Activated CD4-positive, alpha-beta memory T cell treated with anti-CD3 and anti-CD28 coated beads for 36 hours (primary cell): ENCODE measurements around the gene VPS52. TPM values are rescaled to one million over a fixed set of nuclear protein-coding genes. Genes with fewer than 3 reads are reported as not detected.
"Not testable (repeated sequence)": the region's sequence is repeated elsewhere in the genome, so short reads cannot be mapped to it uniquely, and the experiment has no call there.

Experiments
- CTCF ChIA-PET: fragments of 350-600 bp; sonication (Branson Sonifier 250); formaldehyde crosslinking; loops from one replicate; lab custom pipeline; 2021; ENCODE audit warnings: antibody characterized with exemption, inconsistent platforms; lab: Charles Lee
- POLR2A ChIA-PET: fragments of 350-600 bp; sonication (Branson Sonifier 250); formaldehyde crosslinking; loops from one replicate; lab custom pipeline; 2021; ENCODE audit warnings: antibody characterized with exemption; lab: Charles Lee
- DNase-seq: peaks from one replicate; pipeline ENCODE4 v3.0.0-alpha.2; 2020
- H3K27ac Mint-ChIP-seq: one replicate; pipeline ENCODE4 v1.8.0; 2021; ENCODE audit warnings: mixed read lengths
- H3K27me3 Mint-ChIP-seq: one replicate; pipeline ENCODE4 v1.8.0; 2021; ENCODE audit warnings: mixed read lengths
- H3K36me3 Mint-ChIP-seq: one replicate; pipeline ENCODE4 v1.8.0; 2021; ENCODE audit warnings: mixed read lengths
- H3K4me1 Mint-ChIP-seq: one replicate; pipeline ENCODE4 v1.8.0; 2021; ENCODE audit warnings: low read depth, mixed read lengths
- H3K4me3 Mint-ChIP-seq: one replicate; pipeline ENCODE4 v1.8.0; 2021; ENCODE audit warnings: mild to moderate bottlenecking, mixed read lengths
- H3K9me3 Mint-ChIP-seq: one replicate; pipeline ENCODE4 v1.8.0; 2021; ENCODE audit warnings: mixed read lengths
- intact Hi-C: fragments of 100-400 bp; cut with micrococcal nuclease; formaldehyde crosslinking; loops from one replicate; pipeline ENCODE4 v1.15.1; 2023
- total RNA-seq, 2 experiments: library from RNA; stranded (reverse); gene quantifications; one replicate each; pipeline ENCODE4 v1.2.3, GENCODE V29; 2021

Gene VPS52
- total RNA-seq, 2 experiments from 2014 or later, result 32.7 to 33.7 TPM

DNA sequence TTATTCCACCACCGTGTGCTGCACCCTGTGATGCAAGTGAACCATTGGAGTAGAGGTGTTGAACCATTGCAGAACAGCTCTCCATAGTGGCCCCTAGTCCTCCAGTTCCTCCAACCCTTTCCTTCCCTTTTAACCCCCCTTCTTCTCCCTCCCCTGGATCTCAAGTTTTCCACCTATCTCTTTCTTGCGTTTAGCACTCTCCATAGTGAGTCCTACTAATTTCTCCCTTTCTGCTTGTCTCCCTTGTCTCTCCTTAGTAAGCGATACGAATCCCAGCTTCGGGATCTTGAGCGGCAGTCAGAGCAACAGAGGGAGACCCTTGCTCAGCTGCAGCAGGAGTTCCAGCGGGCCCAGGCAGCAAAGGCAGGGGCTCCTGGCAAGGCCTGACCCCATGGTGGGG, 18.8 kb upstream of the VPS52 start:
- POLR2A ChIA-PET, result interaction anchor here (0.6 to 3.7 kb wide), 5 partner anchors 8 to 246 kb away, joined by 3 to 40 read pairs (median 12); partner anchors contain the start of genes B3GALT4, RGL2 and TAPBP
- Mint-ChIP-seq H3K36me3 (peaks cover 25% of the 10 kb centered on the region), H3K9me3 (no peaks in the 10 kb centered on the region), H3K4me1 (peaks cover 41% of the 10 kb centered on the region), H3K4me3 (peak overlapping the region; percentile 98), H3K27ac (peak overlapping the region; percentile 80), H3K27me3 (no peaks in the 10 kb centered on the region)
- CTCF ChIA-PET, result interaction anchor here (2.4 to 4.9 kb wide), 3 partner anchors 9 to 100 kb away, joined by 6 to 37 read pairs (median 18); partner anchors contain the start of genes B3GALT4 and RGL2
- intact Hi-C loops, result no loop called here
- DNase-seq, result no peak

DNA sequence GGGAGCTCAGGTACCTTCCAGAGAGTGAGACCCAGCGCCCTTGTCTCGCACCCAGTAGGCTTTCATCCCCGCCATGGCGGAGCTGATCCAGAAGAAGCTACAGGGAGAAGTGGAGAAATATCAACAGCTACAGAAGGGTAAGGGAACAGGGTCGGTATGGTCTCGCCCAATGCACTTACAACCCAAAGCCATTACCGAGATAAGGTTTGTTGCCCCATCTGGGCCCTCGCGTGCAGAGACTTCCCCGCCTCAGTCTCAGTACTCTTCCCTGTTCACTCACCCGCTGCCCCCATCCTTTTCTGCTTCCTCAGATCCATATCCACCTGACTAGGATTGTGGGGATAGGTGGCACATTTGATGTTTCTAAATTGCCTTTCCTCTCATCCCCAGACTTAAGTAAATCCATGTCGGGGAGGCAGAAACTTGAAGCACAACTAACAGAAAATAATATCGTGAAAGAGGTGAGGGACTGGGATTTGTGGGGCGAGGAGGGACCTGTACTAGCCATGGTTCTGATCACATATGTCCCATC, 18.2 kb upstream of the VPS52 start:
- Mint-ChIP-seq H3K27me3 (no peaks in the 10 kb centered on the region), H3K4me1 (peaks cover 41% of the 10 kb centered on the region), H3K9me3 (no peaks in the 10 kb centered on the region), H3K4me3 (peak overlapping the region; percentile 98), H3K27ac (peak overlapping the region; percentile 80), H3K36me3 (peaks cover 25% of the 10 kb centered on the region)
- POLR2A ChIA-PET, result interaction anchor here (1.4 to 3.7 kb wide), 6 partner anchors 9 to 39 kb away, joined by 4 to 40 read pairs (median 18); partner anchors contain the start of genes B3GALT4, RGL2, RPS18 and TAPBP
- no peak for DNase-seq
- CTCF ChIA-PET, result interaction anchor here (1.3 to 4.9 kb wide), 5 partner anchors 9 to 101 kb away, joined by 4 to 37 read pairs (median 6); partner anchors contain the start of genes B3GALT4, RGL2, RPS18 and VPS52
- intact Hi-C loops, result loop anchor here (1.0 kb wide), 5 partner anchors 9 to 41 kb away; partner anchors contain the start of genes B3GALT4 and VPS52

DNA sequence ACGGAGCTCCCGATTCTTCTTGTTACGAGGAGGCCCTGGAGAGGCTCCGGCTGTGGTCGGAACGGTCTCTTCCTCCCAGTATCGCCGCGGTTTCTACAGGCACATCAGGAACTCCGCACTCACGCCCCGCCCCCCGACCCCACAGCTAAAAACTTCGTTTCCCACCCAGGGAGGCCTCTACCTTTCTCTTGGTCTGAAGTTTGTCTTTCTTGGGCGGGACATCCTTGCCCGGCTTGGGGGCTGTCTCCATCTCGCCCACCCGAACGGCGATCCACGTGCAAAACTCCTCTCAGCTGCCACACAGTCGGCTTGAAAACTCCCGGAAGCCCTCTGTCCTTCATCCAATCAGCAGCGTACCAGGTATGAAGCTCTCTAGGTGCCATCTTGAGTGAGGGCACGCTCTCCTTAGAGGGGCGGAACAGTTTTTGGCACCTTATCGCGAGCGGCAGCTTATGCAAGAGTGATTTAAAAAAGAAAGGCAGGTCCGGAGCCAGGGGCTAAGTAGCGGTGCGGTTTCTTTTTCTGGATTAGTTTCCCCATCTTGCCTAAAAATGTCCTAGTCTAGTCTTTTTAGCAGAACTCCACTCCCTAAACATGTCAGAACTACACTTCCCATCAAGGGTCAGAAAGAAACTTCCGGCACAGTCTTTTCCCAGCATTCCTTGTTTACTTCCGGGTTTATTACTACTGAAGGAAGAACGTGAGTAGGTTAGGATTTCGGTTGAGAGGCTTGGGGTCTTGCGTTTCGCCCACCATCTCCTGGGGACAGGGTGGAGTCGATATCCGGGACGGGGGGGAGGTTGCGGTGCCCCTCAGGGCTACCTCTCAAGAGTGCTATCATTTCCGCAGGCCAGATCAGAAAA, 17.5 kb upstream of the VPS52 start, which contains the start of the genes PFDN6 and WDR46:
PFDN6 (plus strand) TSS at position 681 of the 863 bp plus-strand sequence. CDS start 256 bp downstream, outside the sequence.
WDR46 (minus strand) TSS at position 319 of the 863 bp plus-strand sequence; CDS start at position 250, 69 bp downstream.
- no peaks in the 10 kb centered on the region for H3K9me3 Mint-ChIP-seq
- ChIA-PET CTCF (interaction anchor here (1.3 to 4.9 kb wide), 5 partner anchors 10 to 102 kb away, joined by 4 to 37 read pairs (median 6); partner anchors contain the start of genes B3GALT4, RGL2, RPS18 and VPS52), POLR2A (interaction anchor here (0.7 to 3.7 kb wide), 7 partner anchors 9 to 317 kb away, joined by 3 to 40 read pairs (median 12); partner anchors contain the start of genes B3GALT4, RGL2, RPS18 and TAPBP)
- H3K27ac Mint-ChIP-seq, result peak within 1 kb of the TSS; percentile 80
- H3K27me3 Mint-ChIP-seq, result no peaks in the 10 kb centered on the region
- H3K4me1 Mint-ChIP-seq, result peaks cover 41% of the 10 kb centered on the region
- H3K4me3 Mint-ChIP-seq, result peak within 1 kb of the TSS; percentile 98
- peak; percentile 89 for DNase-seq
- intact Hi-C loops, result loop anchor here (1.0 kb wide), 5 partner anchors 10 to 40 kb away; partner anchors contain the start of genes B3GALT4 and VPS52
- H3K36me3 Mint-ChIP-seq, result peaks cover 27% of the 10 kb centered on the region

DNA sequence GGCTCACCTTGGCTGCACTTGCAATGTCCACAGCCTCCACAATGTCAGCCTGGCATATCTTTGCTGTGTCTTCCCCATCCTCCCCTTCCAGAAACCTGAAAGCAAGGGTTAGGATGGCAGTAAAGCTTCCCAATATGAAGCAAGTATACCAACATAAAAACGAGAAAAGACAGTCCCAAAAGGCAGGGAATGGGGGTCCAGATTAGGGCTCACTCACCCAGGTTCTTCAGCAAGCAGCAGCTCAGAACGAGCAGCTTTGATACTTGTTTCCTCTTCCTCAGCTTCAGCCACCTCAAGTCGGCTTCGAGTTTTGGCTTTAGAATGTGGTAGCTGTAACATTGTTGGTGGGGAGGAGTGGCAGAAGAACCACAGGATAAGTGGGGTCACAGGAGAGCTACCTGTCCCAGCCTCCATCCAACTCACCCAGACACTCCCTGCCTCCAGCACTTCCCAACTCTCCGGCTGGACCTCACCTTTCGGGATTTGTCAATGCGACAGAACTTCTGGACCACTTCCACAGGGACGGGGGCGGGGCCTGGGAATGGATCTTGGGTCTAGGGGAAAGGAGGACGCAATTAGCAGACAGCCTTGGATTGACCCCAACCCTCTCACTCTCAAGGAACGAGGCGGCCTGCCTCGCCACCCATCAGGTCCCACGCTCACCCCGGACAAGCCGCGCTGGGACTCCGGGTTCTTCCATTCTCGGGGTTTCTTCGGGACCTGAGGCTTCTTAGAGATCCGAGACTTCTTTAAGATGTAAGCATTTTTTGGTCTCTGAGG, 16.7 kb upstream of the VPS52 start:
- H3K27ac Mint-ChIP-seq, result peak overlapping the region; percentile 80
- ChIA-PET CTCF (interaction anchor here (0.9 to 4.9 kb wide), 5 partner anchors 11 to 102 kb away, joined by 3 to 37 read pairs (median 6); partner anchors contain the start of genes B3GALT4 and RGL2), POLR2A (interaction anchor here (0.7 to 3.7 kb wide), 7 partner anchors 10 to 317 kb away, joined by 3 to 40 read pairs (median 12); partner anchors contain the start of genes B3GALT4, RGL2, RPS18 and TAPBP)
- no peaks in the 10 kb centered on the region for H3K27me3 Mint-ChIP-seq
- H3K4me3 Mint-ChIP-seq, result peak overlapping the region; percentile 98
- H3K4me1 Mint-ChIP-seq, result peaks cover 41% of the 10 kb centered on the region
- intact Hi-C loops, result no loop called here
- DNase-seq, result no peak
- H3K9me3 Mint-ChIP-seq, result no peaks in the 10 kb centered on the region
- H3K36me3 Mint-ChIP-seq, result peaks cover 27% of the 10 kb centered on the region

DNA sequence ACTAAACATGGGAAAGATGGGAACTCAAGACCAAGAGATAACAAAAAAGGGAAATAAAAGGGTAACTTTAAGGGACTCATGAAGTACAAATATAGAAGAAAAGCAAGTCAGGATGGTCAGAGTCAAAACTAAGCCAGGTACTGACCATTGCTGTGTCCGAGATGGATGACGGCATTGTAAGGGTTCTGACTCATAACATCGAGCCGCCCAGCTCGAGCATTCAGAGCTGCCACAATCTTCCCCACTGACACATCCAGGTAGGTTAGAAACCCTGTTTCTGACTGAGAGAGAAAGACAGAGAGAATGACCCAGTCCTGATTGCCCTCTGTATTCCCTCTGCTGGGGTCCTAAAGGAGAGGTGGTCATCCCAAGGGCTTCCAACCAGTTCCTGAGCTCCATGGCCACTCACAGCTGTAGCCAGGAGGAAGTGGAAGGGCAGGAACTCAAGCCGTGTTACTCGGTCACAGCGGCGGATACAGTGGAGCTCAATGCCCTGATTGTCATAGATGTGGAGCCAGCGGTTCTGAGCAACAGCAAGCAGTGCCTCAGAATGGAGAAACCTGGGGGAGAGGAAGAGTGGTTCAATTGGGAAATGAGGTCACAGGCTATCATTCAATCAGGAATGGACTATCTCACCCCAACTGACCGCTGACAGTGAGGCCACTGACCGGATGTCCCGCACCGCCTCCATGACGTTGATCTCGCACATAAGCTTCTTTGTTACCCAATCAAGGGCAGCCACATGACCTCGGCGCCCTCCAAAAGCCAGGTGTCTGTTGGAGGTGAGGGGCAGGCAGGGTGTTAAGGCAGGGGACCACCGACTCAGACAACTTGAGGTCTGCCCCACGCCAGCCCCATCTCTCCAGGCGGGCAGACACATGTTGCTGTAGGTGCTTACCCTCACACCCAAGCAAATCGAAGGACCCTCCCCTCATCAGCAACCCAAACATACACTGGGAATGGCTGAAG, 15.6 kb upstream of the VPS52 start:
- POLR2A ChIA-PET, result interaction anchor here (0.6 to 1.0 kb wide), 3 partner anchors 9 to 310 kb away, joined by 3 read pairs; partner anchors contain the start of gene B3GALT4

DNA sequence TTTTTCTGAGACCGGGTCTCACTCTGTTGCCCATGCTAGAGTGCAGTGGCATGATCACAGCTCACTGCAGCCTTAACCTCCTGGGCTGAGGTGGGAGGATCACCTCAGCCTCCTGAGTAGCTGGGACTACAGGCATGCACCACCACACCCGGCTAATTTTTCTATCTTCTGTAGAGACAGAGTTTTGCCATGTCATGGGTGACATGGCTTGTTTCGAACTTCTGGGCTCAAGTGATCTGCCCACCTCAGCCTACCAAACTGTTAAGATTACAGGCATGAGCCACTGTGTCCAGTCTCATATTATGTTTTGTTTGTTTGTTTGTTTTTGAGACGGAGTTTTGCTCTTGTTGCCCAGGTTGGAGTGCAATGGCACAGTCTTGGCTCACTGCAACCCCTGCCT, 13.5 kb upstream of the VPS52 start:
- POLR2A ChIA-PET, H3K4me3 Mint-ChIP-seq, intact Hi-C loops, H3K27ac Mint-ChIP-seq, CTCF ChIA-PET, H3K9me3 Mint-ChIP-seq, DNase-seq, H3K27me3 Mint-ChIP-seq: not testable (repeated sequence)
- H3K36me3 Mint-ChIP-seq, result peaks cover 21% of the 10 kb centered on the region
- H3K4me1 Mint-ChIP-seq, result peaks cover 28% of the 10 kb centered on the region

More for the DNA sequence above, 15.6 kb upstream of the VPS52 start:
- no peaks in the 10 kb centered on the region for H3K27me3 Mint-ChIP-seq
- peak overlapping the region; percentile 98 for H3K4me3 Mint-ChIP-seq
- H3K4me1 Mint-ChIP-seq, result peaks cover 41% of the 10 kb centered on the region
- peak overlapping the region; percentile 11 for H3K27ac Mint-ChIP-seq
- intact Hi-C loops, result no loop called here
- peaks cover 24% of the 10 kb centered on the region for H3K36me3 Mint-ChIP-seq
- H3K9me3 Mint-ChIP-seq, result no peaks in the 10 kb centered on the region
- no peak for DNase-seq
- CTCF ChIA-PET, result interaction anchor here (0.6 to 4.9 kb wide), 5 partner anchors 10 to 343 kb away, joined by 3 to 37 read pairs (median 4); partner anchors contain the start of genes B3GALT4 and RGL2

DNA sequence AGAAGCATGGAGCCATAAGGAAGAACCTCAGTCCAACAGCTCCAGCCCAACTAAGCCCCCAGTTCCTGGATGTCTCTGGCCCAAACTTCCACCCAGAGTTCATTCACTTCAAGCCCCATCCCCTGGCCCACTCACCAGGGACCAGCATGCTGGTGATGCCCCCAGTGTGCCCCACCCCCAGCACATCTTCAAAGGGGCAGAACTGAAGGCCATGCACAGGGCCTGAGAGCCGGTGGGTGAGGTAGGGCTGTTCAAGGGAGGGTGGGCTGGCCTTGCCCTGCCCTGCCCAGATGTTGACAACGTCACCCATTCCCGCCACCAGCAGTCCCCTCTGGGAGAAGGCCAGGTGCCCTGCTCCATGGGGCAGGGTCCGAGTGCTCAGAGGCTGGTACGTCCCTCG, 8.9 kb upstream of the VPS52 start:
- ChIA-PET CTCF (interaction anchor here (0.8 kb wide), 2 partner anchors 19 to 21 kb away, joined by 3 to 4 read pairs; no protein-coding TSS in a partner anchor), POLR2A (no interaction called here)
- no peak overlapping the region for H3K4me3 Mint-ChIP-seq
- no peak for DNase-seq
- peaks cover 23% of the 10 kb centered on the region for H3K4me1 Mint-ChIP-seq
- H3K27me3 Mint-ChIP-seq, result no peaks in the 10 kb centered on the region
- peak overlapping the region; percentile 59 for H3K27ac Mint-ChIP-seq
- H3K9me3 Mint-ChIP-seq, result no peaks in the 10 kb centered on the region
- H3K36me3 Mint-ChIP-seq, result peaks cover 18% of the 10 kb centered on the region
- intact Hi-C loops, result no loop called here

DNA sequence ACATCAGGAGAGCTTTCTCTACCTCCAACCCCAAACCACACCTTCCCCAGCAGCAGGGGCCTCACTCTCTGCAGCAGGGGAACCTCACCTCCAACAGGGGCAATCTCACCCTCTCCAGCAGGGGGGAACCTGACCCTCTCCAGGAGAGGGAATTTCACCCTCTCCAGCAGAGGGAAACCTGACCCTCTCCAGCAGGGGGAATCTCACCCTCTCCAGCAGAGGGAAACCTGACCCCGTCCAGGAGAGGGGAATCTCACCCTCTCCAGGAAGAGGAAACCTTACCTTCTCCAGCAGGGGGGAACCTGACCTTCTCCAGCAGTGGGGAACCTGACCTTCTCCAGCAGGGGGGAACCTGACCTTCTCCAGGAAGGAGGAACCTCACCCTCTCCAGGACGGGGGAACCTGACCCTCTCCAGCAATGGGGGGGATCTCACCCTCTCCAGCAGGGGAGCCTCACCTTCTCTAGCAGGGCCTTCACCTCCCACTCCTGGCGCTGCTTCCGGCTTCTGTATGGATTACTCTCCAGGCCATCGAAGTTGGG, 8.4 kb upstream of the VPS52 start:
- DNase-seq, result no peak
- POLR2A ChIA-PET, result no interaction called here
- intact Hi-C loops, result loop anchor here (10.0 kb wide), 1 partner anchor 295 kb away; no protein-coding TSS in a partner anchor
- no peak overlapping the region for H3K27ac Mint-ChIP-seq
- H3K4me1 Mint-ChIP-seq, result peaks cover 28% of the 10 kb centered on the region
- CTCF ChIA-PET, result no interaction called here
- H3K4me3 Mint-ChIP-seq, result no peak overlapping the region
- H3K27me3 Mint-ChIP-seq, result no peaks in the 10 kb centered on the region
- H3K36me3 Mint-ChIP-seq, result peaks cover 23% of the 10 kb centered on the region
- H3K9me3 Mint-ChIP-seq, result no peaks in the 10 kb centered on the region

DNA sequence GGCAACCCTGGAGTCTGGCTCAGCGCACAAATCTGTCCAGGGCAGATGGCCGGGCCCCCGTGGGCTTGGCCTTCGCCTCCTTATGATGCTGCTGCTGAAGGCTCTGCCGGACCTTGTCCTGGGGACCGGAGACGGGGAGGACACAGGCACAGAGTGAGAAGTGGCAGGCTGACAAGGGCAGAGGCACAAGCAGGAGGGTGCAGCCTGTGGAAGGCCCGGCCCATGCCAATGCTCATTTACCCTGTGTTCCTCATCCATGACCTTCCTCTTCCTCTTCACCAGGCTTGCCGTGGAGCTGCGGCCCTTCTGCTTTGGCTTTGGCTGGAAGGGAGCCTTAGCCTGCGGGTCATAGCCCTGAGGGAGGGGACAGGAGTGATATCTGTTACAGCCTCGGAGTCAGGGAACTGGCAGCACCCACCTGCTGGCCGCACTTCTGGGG, 7.6 kb upstream of the VPS52 start:
- CTCF ChIA-PET, result interaction anchor here (3.0 to 3.4 kb wide), 2 partner anchors 18 to 31 kb away, joined by 9 to 31 read pairs; partner anchors contain the start of gene RGL2
- peaks cover 29% of the 10 kb centered on the region for H3K36me3 Mint-ChIP-seq

More for the DNA sequence above, 7.6 kb upstream of the VPS52 start:
- H3K9me3 Mint-ChIP-seq, result no peaks in the 10 kb centered on the region
- H3K27ac Mint-ChIP-seq, result no peak overlapping the region
- POLR2A ChIA-PET, result interaction anchor here (4.9 kb wide), 1 partner anchor 10 kb away, joined by 40 read pairs; the partner anchor contains the start of genes PFDN6 and WDR46
- H3K27me3 Mint-ChIP-seq, result no peaks in the 10 kb centered on the region
- H3K4me1 Mint-ChIP-seq, result peaks cover 35% of the 10 kb centered on the region
- H3K4me3 Mint-ChIP-seq, result no peak overlapping the region
- intact Hi-C loops, result loop anchor here (10.0 kb wide), 1 partner anchor 296 kb away; no protein-coding TSS in a partner anchor
- DNase-seq, result no peak
